Measurements from ENCODE around the gene GSE1.

GRCh38 chr16:85584819-85585282, 28.3 kb upstream of the GSE1 start:
- no peak for TF ChIP-seq POLR2A (IDR thresholded peaks at IDR 0.05; ENCODE audit: low read depth, low read length)
- no peak for TF ChIP-seq POLR2AphosphoS5 (IDR thresholded peaks at IDR 0.05; ENCODE audit: low read depth, low read length)
- no peak for TF ChIP-seq TAF1 (IDR thresholded peaks at IDR 0.05; ENCODE audit: borderline replicate concordance, low read depth, low read length)

All from GM12892 (cell line).